ENCODE results near the gene MC2R. TPM values are rescaled to one million over a fixed set of nuclear protein-coding genes. Genes with fewer than 3 reads are reported as not detected.

MC2R gene
- total RNA-seq, 4 donors from 2014 or later, result not detected

DNA sequence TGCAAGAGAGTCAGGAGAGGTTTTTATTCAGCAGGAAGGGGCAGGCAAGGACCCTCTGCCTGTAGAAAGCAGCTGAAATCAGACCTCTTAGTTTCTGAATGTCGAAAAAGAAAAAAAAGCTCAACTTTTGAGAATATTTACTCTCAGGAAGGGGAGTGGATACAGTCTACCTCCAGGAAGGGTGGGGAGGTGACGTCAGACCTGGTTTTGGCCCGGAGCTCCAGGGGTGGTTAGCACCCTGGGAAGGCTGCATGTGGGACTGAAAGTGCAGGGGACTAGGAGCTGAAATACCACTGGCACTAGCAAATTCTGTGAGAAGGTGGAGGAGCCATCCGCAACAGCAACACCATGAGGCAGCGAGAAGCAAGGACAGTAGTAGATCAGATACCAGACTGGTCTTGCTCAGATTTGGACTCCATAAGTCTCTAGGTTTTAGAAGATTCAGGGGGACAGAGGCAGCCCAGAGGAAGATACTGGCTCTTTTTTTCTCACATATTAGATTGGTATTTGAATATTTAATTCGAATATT lies 19.8 kb downstream of the MC2R start:
- DNase-seq (ENCODE audit: low spot score), result no peak

DNA sequence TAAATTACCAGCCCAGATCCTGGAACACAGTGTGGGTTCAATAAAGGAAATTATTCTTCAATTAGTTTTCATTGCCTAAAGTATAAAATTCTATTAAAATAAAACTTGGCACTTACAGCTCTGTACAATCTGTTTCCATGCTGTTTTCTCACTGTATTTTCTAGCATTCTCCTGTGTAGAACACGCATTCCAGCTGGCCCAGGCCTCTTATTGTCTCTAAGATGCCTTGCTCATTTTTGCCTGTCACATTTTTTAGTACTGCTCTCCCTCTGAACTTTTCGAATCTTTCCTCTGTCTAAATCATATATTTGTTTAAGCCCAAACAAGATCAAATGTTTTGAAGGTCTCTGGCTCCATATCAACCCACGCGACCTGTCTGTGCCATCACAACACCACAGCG lies 20.8 kb downstream of the MC2R start:
- ATAC-seq (ENCODE audit: low FRiP score) (no peak), DNase-seq (ENCODE audit: low spot score) (no peak)
- no peak for TF ChIP-seq CTCF (IDR thresholded peaks at IDR 0.05)

More for the DNA sequence above, 19.8 kb downstream of the MC2R start:
- ATAC-seq (ENCODE audit: low FRiP score), result no peak
- no peak for TF ChIP-seq CTCF (IDR thresholded peaks at IDR 0.05)

- ATAC-seq (ENCODE audit: low FRiP score) (no peak), DNase-seq (ENCODE audit: low spot score) (no peak)
- TF ChIP-seq CTCF (IDR thresholded peaks at IDR 0.05), result no peak
Measured at GRCh38 chr18:13893418-13893760, 21.9 kb downstream of the MC2R start.

DNA sequence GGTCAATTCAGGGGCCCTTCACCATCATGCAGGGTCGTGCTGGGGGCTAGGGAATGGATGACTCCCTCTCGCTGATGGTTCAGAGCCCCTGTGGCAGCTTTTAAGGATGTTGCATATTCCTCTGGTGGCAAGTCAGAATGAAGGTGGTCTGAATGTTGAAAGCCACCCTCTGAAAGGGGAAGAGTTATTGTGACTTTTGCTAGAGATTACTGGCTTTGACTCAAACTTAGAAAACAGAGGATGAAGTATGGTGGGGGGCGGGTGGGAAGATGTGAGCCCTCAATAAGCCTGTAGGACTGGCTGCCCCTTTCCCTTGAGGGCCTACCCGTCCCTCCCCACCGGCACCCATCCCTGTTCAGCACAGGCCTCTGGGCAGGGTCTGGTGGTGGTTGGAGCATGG lies 23.2 kb downstream of the MC2R start:
- DNase-seq (ENCODE audit: low spot score) (no peak), ATAC-seq (ENCODE audit: low FRiP score) (no peak)
- no peak for TF ChIP-seq CTCF (IDR thresholded peaks at IDR 0.05)

GRCh38 chr18:13890761-13891361 lies 24.5 kb downstream of the MC2R start:
- DNase-seq (ENCODE audit: low spot score), result no peak
- ATAC-seq (ENCODE audit: low FRiP score), result no peak
- no peak for TF ChIP-seq CTCF (IDR thresholded peaks at IDR 0.05)

DNA sequence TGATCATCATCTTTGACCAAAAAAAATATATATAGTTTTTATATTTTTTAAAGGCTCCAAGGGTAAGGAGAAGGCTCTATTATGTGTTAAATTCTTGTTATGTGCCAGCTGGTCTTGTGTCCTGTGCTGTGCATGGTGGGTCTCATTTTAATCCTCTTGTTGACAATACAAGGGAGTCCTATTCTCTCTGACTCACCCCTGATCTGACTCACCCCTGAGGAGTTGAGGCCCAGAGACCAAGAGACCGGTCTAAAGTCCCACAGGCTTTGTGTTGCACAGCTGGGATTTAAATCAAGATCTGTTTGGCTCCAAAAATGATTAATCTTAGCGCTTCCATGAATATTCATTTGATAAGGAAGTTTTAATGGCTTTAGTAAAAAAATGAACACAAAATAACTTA lies 25.7 kb downstream of the MC2R start:
- DNase-seq (ENCODE audit: low spot score) (no peak), ATAC-seq (ENCODE audit: low FRiP score) (no peak)
- TF ChIP-seq CTCF (IDR thresholded peaks at IDR 0.05), result no peak

DNA sequence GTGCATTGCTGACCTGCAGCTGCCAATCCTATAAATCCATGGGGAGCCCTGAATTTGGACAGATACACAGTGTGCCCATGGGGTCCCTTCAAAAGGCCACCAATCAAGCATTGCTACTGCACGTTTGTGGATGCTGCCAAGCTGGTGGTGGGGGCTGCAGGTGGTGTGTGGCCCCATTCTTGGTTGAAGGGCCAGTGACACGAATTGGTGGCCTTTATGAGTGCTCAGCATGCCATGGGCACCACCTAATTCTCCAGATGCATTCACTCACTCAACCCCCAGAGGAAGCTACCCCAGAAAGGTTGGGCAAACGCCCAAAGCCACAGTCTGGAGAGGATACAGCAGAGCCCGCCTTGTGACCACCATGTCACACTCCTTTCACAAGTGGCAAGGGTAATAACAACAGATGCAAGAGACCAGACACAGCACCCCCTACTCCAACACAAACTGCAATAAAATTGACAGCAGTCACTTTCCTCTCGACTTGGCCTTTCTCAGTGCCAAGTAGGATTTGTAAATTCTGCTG lies 27.1 kb downstream of the MC2R start:
- no peak for TF ChIP-seq CTCF (IDR thresholded peaks at IDR 0.05)
- no peak for DNase-seq (ENCODE audit: low spot score)
- ATAC-seq (ENCODE audit: low FRiP score), result no peak
